ENCODE results near the gene ZNF274. TPM values are rescaled to one million over a fixed set of nuclear protein-coding genes. Genes with fewer than 3 reads are reported as not detected.

Gene ZNF274
- total and polyA plus RNA-seq, 9 of the 15 experiments (the other 6 are each of a cell fraction or from before 2014, with no cell fraction given) = 5.2 to 37.0 (median 28.1) TPM

DNA sequence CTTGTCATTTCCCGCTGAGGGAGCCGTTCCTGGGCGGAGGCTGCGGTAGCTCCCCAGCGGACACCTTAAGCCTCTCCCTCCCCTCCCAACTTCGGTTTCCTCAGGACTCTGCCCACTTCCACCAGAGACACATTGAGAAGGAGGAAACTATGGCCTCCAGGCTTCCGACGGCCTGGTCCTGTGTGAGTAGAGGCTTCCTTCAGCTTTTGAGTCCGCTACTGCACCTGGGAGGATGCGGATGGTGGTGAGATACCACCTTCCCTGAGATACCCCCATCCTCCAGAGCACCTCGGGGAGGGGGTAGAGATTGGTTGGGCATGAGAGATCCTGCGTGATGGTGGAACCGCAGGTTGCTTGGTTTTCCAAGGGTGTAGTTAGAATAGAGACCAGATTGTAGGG is 955 bp downstream of the ZNF274 start (continued):
- TF ChIP-seq MAFG (tag; conservative IDR thresholded peaks at IDR 0.05) (no peak), POLR3G (IDR thresholded peaks at IDR 0.05; ENCODE audit: extremely low read depth, insufficient read length, insufficient replicate concordance) (no peak), NFRKB (IDR thresholded peaks at IDR 0.05; ENCODE audit: low read depth) (no peak), CSDE1 (IDR thresholded peaks at IDR 0.05) (no peak), KDM4B (IDR thresholded peaks at IDR 0.05; ENCODE audit: borderline replicate concordance in 2 of 2, low read depth in 1 of 2) (peak in 1 of 2 experiments; percentile 1; a peak in 1 of 4 replicates), SMAD3 (CRISPR knock-in tag; conservative IDR thresholded peaks at IDR 0.05) (no peak), POLR2AphosphoS5 (IDR thresholded peaks at IDR 0.05; ENCODE audit: control insufficient read depth, insufficient read depth, low read depth, low read length) (no peak), ETV1 (tag; conservative IDR thresholded peaks at IDR 0.05; ENCODE audit: low read depth) (no peak), FOXM1 (IDR thresholded peaks at IDR 0.05; ENCODE audit: low read depth) (no peak), FOXM1 (CRISPR knock-in tag; IDR thresholded peaks at IDR 0.05; ENCODE audit: low read depth) (no peak; the same call in 1 of the 2 replicates), SIN3B (IDR thresholded peaks at IDR 0.05; ENCODE audit: low read depth) (no peak), ZSCAN32 (CRISPR knock-in tag; IDR thresholded peaks at IDR 0.05) (no peak), CCNT2 (IDR thresholded peaks at IDR 0.05; ENCODE audit: borderline replicate concordance, extremely low read depth, insufficient read length, low read depth, low read length) (no peak)
- TF ChIP-seq, protein P1, sequence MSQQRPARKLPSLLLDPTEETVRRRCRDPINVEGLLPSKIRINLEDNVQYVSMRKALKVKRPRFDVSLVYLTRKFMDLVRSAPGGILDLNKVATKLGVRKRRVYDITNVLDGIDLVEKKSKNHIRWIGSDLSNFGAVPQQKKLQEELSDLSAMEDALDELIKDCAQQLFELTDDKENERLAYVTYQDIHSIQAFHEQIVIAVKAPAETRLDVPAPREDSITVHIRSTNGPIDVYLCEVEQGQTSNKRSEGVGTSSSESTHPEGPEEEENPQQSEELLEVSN (IDR thresholded peaks at IDR 0.05; ENCODE audit: borderline replicate concordance in 1 of 2, extremely low read depth in 1 of 2, insufficient read depth in 1 of 2, insufficient read length in 1 of 2, low read depth in 1 of 2, low read length in 1 of 2, poor library complexity in 1 of 2, severe bottlenecking in 1 of 2) = peak in 1 of 2 experiments; percentile 48
- TF ChIP-seq, protein P2, sequence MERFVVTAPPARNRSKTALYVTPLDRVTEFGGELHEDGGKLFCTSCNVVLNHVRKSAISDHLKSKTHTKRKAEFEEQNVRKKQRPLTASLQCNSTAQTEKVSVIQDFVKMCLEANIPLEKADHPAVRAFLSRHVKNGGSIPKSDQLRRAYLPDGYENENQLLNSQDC (CRISPR knock-in tag; IDR thresholded peaks at IDR 0.05) = no peak
- TF ChIP-seq, protein P3, sequence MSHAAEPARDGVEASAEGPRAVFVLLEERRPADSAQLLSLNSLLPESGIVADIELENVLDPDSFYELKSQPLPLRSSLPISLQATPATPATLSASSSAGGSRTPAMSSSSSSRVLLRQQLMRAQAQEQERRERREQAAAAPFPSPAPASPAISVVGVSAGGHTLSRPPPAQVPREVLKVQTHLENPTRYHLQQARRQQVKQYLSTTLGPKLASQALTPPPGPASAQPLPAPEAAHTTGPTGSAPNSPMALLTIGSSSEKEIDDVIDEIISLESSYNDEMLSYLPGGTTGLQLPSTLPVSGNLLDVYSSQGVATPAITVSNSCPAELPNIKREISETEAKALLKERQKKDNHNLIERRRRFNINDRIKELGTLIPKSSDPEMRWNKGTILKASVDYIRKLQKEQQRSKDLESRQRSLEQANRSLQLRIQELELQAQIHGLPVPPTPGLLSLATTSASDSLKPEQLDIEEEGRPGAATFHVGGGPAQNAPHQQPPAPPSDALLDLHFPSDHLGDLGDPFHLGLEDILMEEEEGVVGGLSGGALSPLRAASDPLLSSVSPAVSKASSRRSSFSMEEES (CRISPR knock-in tag; IDR thresholded peaks at IDR 0.05) = no peak
- TF ChIP-seq, protein P4, sequence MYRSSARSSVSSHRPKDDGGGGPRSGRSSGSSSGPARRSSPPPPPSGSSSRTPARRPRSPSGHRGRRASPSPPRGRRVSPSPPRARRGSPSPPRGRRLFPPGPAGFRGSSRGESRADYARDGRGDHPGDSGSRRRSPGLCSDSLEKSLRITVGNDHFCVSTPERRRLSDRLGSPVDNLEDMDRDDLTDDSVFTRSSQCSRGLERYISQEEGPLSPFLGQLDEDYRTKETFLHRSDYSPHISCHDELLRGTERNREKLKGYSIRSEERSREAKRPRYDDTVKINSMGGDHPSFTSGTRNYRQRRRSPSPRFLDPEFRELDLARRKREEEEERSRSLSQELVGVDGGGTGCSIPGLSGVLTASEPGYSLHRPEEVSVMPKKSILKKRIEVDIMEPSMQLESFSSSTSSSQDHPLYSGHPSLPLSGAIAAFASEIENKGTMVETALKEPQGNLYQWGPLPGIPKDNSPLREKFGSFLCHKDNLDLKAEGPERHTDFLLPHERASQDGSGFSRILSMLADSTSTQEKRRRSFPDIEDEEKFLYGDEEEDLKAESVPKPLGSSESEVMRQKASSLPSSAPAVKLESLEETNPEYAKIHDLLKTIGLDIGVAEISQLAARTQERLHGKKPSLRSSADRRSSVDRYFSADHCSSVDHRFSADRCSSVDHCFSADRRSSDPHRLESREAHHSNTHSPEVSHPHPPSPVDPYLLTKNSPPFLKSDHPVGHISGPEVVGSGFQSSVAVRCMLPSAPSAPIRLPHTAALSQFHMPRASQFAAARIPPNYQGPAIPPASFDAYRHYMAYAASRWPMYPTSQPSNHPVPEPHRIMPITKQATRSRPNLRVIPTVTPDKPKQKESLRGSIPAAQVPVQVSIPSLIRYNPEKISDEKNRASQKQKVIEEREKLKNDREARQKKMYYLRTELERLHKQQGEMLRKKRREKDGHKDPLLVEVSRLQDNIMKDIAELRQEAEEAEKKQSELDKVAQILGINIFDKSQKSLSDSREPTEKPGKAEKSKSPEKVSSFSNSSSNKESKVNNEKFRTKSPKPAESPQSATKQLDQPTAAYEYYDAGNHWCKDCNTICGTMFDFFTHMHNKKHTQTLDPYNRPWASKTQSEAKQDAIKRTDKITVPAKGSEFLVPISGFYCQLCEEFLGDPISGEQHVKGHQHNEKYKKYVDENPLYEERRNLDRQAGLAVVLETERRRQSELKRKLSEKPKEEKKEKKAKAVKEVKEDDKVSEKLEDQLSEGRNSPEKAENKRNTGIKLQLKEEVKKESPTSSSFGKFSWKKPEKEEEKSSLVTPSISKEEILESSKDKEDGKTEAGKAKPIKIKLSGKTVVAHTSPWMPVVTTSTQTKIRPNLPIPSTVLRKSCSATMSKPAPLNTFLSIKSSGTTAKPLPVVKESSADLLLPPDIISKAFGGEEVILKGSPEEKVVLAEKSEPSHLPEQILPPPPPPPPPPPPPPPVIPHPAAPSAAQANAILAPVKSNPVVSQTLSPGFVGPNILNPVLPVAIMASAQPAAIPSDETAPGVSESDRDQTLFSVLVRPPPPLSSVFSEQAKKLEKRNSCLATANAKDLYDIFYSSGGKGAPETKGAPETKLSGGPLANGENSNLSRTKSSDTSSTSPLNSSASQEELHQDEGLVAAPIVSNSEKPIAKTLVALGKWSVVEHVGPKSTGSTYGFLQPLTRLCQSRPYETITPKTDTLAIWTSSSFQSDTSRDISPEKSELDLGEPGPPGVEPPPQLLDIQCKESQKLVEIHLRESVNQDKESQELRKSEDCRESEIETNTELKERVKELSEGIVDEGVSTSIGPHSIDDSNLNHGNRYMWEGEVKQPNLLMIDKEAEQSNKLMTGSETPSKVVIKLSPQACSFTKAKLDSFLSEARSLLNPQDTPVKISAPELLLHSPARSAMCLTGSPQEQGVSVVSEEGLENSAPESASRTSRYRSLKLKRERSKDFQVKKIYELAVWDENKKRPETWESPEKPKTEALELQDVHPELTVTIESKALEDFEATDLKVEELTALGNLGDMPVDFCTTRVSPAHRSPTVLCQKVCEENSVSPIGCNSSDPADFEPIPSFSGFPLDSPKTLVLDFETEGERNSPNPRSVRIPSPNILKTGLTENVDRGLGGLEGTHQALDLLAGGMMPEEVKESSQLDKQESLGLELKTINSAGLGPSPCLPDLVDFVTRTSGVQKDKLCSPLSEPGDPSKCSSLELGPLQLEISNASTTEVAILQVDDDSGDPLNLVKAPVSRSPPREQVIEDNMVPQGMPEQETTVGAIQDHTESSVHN (IDR thresholded peaks at IDR 0.05; ENCODE audit: borderline replicate concordance in 1 of 2, low read depth in 1 of 2) = no peak
